ENCODE measurements around the gene AGAP9.
A peak's percentile ranks its signal among the peaks of the same experiment; 100 is the strongest.
"Not testable (repeated sequence)": the region's sequence is repeated elsewhere in the genome, so short reads cannot be mapped to it uniquely, and the experiment has no call there.

Gene AGAP9

DNA sequence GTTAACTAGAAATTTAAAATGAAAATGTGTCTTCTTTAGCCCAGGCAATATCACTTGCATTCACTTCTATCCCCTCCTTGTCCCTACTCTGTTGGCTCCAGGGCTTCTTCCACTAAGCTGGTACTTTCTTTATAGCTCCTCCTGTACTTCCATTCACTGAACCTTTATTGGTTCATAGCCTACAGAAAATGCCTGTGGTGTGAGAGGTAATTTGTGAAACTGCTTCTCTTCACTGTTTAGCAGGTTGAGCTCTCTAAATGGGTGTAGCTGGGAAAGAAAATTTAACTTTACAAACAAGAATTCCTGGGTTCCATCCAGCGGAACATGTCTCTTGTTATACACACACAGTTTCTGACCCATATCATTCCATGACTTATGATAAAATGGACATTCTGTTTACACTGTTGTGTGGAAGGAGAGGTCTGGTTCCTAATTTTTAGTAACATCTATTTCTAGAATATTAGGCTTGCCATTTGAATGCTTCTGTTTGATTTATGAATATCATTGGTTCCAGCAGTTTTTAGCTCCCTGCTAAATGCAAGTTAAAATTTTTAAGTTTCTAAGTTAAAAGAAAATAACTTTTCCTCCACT is 36.4 kb upstream of the AGAP9 start:
- not testable (repeated sequence) for H3K9ac ChIP-seq (ENCODE audit: low read length); H3K4me3 ChIP-seq (ENCODE audit: low read length); H3F3A ChIP-seq (ENCODE audit: insufficient read depth, low read length); H2AFZ ChIP-seq (ENCODE audit: low read length); H3K36me3 ChIP-seq (replicated peaks; ENCODE audit: insufficient read depth, low read length); H4K20me1 ChIP-seq (ENCODE audit: insufficient read depth, low read length); H3K9me3 ChIP-seq (replicated peaks; ENCODE audit: insufficient read depth, low read length); DNase-seq; H3K9me2 ChIP-seq (replicated peaks; ENCODE audit: insufficient read depth, low read length); H3K4me1 ChIP-seq (ENCODE audit: low read length); H3K79me2 ChIP-seq (ENCODE audit: low read length); H3K27ac ChIP-seq (ENCODE audit: low read length); H3K27me3 ChIP-seq (replicated peaks; ENCODE audit: insufficient read depth, low read length); H3K4me2 ChIP-seq (ENCODE audit: low read depth, low read length)

GRCh38 chr10:47558109-47558508 is 34.7 kb upstream of the AGAP9 start:
- H3K9me3 ChIP-seq (replicated peaks; ENCODE audit: insufficient read depth, low read length); H3K4me3 ChIP-seq (ENCODE audit: low read length); H3K4me1 ChIP-seq (ENCODE audit: low read length); H3K36me3 ChIP-seq (replicated peaks; ENCODE audit: insufficient read depth, low read length); H3K9me2 ChIP-seq (replicated peaks; ENCODE audit: insufficient read depth, low read length); H3K4me2 ChIP-seq (ENCODE audit: low read depth, low read length); H4K20me1 ChIP-seq (ENCODE audit: insufficient read depth, low read length); H3K9ac ChIP-seq (ENCODE audit: low read length); H2AFZ ChIP-seq (ENCODE audit: low read length); H3F3A ChIP-seq (ENCODE audit: insufficient read depth, low read length); H3K27me3 ChIP-seq (replicated peaks; ENCODE audit: insufficient read depth, low read length); H3K79me2 ChIP-seq (ENCODE audit: low read length); DNase-seq; H3K27ac ChIP-seq (ENCODE audit: low read length): not testable (repeated sequence)

- not testable (repeated sequence) for H3K4me2 ChIP-seq (ENCODE audit: low read depth, low read length); DNase-seq; H3F3A ChIP-seq (ENCODE audit: insufficient read depth, low read length)
Observed at GRCh38 chr10:47557616-47558015, 34.2 kb upstream of the AGAP9 start.

GRCh38 chr10:47555334-47555733 is 31.9 kb upstream of the AGAP9 start:
- H3K4me3 ChIP-seq (ENCODE audit: low read length); H3K27me3 ChIP-seq (replicated peaks; ENCODE audit: insufficient read depth, low read length); H3K9me2 ChIP-seq (replicated peaks; ENCODE audit: insufficient read depth, low read length); H3K9me3 ChIP-seq (replicated peaks; ENCODE audit: insufficient read depth, low read length); H3K4me1 ChIP-seq (ENCODE audit: low read length); H3K9ac ChIP-seq (ENCODE audit: low read length); H3F3A ChIP-seq (ENCODE audit: insufficient read depth, low read length); H2AFZ ChIP-seq (ENCODE audit: low read length); H4K20me1 ChIP-seq (ENCODE audit: insufficient read depth, low read length); H3K27ac ChIP-seq (ENCODE audit: low read length); H3K36me3 ChIP-seq (replicated peaks; ENCODE audit: insufficient read depth, low read length); DNase-seq; H3K79me2 ChIP-seq (ENCODE audit: low read length); H3K4me2 ChIP-seq (ENCODE audit: low read depth, low read length): not testable (repeated sequence)

More at GRCh38 chr10:47557616-47558015, 34.2 kb upstream of the AGAP9 start:
- H3K9me3 ChIP-seq (replicated peaks; ENCODE audit: insufficient read depth, low read length); H3K27ac ChIP-seq (ENCODE audit: low read length); H3K4me3 ChIP-seq (ENCODE audit: low read length); H3K27me3 ChIP-seq (replicated peaks; ENCODE audit: insufficient read depth, low read length); H3K9me2 ChIP-seq (replicated peaks; ENCODE audit: insufficient read depth, low read length); H4K20me1 ChIP-seq (ENCODE audit: insufficient read depth, low read length); H3K9ac ChIP-seq (ENCODE audit: low read length); H3K36me3 ChIP-seq (replicated peaks; ENCODE audit: insufficient read depth, low read length); H3K79me2 ChIP-seq (ENCODE audit: low read length); H2AFZ ChIP-seq (ENCODE audit: low read length); H3K4me1 ChIP-seq (ENCODE audit: low read length): not testable (repeated sequence)

DNA sequence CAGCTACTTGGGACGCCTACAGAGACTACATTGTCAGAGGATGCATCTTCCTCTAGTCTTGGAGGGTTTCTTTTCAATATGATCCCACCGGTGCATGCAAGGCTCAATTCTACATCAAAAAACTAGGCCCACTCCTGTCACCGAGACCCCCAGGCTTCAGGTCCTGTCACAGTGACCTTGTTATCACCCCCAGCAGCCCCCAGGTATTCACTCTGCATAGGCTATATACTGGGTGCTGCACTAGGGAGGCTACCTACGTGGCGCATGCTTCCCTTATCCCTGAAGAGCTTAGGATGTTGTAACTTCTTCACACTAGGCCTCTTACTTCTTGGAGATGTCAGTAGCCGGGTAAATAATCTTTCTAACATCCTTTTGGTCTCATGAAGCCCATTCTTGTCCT is 31.1 kb upstream of the AGAP9 start:
- not testable (repeated sequence) for H3K36me3 ChIP-seq (replicated peaks; ENCODE audit: insufficient read depth, low read length); H3K9me3 ChIP-seq (replicated peaks; ENCODE audit: insufficient read depth, low read length); H3K4me1 ChIP-seq (ENCODE audit: low read length); H4K20me1 ChIP-seq (ENCODE audit: insufficient read depth, low read length); H3K4me2 ChIP-seq (ENCODE audit: low read depth, low read length); H3K27ac ChIP-seq (ENCODE audit: low read length); H3K27me3 ChIP-seq (replicated peaks; ENCODE audit: insufficient read depth, low read length); H3K79me2 ChIP-seq (ENCODE audit: low read length); H3F3A ChIP-seq (ENCODE audit: insufficient read depth, low read length); H3K9me2 ChIP-seq (replicated peaks; ENCODE audit: insufficient read depth, low read length); H3K9ac ChIP-seq (ENCODE audit: low read length); DNase-seq; H3K4me3 ChIP-seq (ENCODE audit: low read length); H2AFZ ChIP-seq (ENCODE audit: low read length)

- H3K36me3 ChIP-seq (replicated peaks; ENCODE audit: insufficient read depth, low read length); H4K20me1 ChIP-seq (ENCODE audit: insufficient read depth, low read length); H3K9me2 ChIP-seq (replicated peaks; ENCODE audit: insufficient read depth, low read length); H3K9me3 ChIP-seq (replicated peaks; ENCODE audit: insufficient read depth, low read length); H3F3A ChIP-seq (ENCODE audit: insufficient read depth, low read length); H3K27me3 ChIP-seq (replicated peaks; ENCODE audit: insufficient read depth, low read length); H3K4me2 ChIP-seq (ENCODE audit: low read depth, low read length); H3K9ac ChIP-seq (ENCODE audit: low read length); H3K79me2 ChIP-seq (ENCODE audit: low read length); H3K27ac ChIP-seq (ENCODE audit: low read length); H3K4me1 ChIP-seq (ENCODE audit: low read length): not testable (repeated sequence)
- peak; percentile 8 for DNase-seq
- Histone ChIP-seq H3K4me3 (ENCODE audit: low read length) (peak overlapping the region; percentile 64), H2AFZ (ENCODE audit: low read length) (peak overlapping the region; percentile 81; the same call in 1 of the 2 replicates)
Observed at GRCh38 chr10:47553860-47554247, 30.4 kb upstream of the AGAP9 start.

- H4K20me1 ChIP-seq (ENCODE audit: insufficient read depth, low read length); H3K9me3 ChIP-seq (replicated peaks; ENCODE audit: insufficient read depth, low read length); H3K27me3 ChIP-seq (replicated peaks; ENCODE audit: insufficient read depth, low read length); H3F3A ChIP-seq (ENCODE audit: insufficient read depth, low read length); H3K4me1 ChIP-seq (ENCODE audit: low read length); H3K9me2 ChIP-seq (replicated peaks; ENCODE audit: insufficient read depth, low read length); H3K79me2 ChIP-seq (ENCODE audit: low read length); H3K36me3 ChIP-seq (replicated peaks; ENCODE audit: insufficient read depth, low read length): not testable (repeated sequence)
- Histone ChIP-seq H3K4me3 (ENCODE audit: low read length) (peak overlapping the region; percentile 64), H3K9ac (ENCODE audit: low read length) (peak overlapping the region; percentile 74), H3K27ac (ENCODE audit: low read length) (peak overlapping the region; percentile 38; the same call in 1 of the 2 replicates), H2AFZ (ENCODE audit: low read length) (peak overlapping the region; percentile 81), H3K4me2 (ENCODE audit: low read depth, low read length) (peak overlapping the region; percentile 62; the same call in 1 of the 2 replicates)
- DNase-seq, result peak; percentile 91
Observed at GRCh38 chr10:47553214-47553859, 29.9 kb upstream of the AGAP9 start.

DNA sequence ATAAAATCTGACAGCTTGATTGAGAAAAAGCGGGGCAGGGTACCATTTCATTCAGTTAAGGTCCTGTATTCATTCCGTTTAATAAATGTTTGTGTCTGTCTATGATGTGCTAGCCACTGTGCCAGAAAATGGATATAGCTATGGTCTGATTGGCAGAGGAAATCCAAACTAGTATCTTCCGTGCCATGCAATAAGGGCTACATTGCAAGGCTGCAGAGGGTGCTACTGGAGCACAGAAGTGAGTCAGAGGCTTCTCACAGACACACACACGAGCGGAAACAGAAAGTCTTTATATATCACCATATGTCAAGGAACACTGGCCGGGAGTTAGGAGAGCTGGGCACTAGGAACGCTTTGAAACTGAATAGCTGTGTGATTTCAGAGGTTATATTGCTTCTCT is 29.3 kb upstream of the AGAP9 start:
- not testable (repeated sequence) for H3K36me3 ChIP-seq (replicated peaks; ENCODE audit: insufficient read depth, low read length); H4K20me1 ChIP-seq (ENCODE audit: insufficient read depth, low read length); H3K27me3 ChIP-seq (replicated peaks; ENCODE audit: insufficient read depth, low read length); H3K9me3 ChIP-seq (replicated peaks; ENCODE audit: insufficient read depth, low read length); H3F3A ChIP-seq (ENCODE audit: insufficient read depth, low read length); H3K79me2 ChIP-seq (ENCODE audit: low read length); H3K4me1 ChIP-seq (ENCODE audit: low read length); H3K9me2 ChIP-seq (replicated peaks; ENCODE audit: insufficient read depth, low read length)
- H3K27ac ChIP-seq (ENCODE audit: low read length), result peak overlapping the region; percentile 38; the same call in 1 of the 2 replicates
- peak overlapping the region; percentile 62 for H3K4me2 ChIP-seq (ENCODE audit: low read depth, low read length)
- H3K9ac ChIP-seq (ENCODE audit: low read length), result peak overlapping the region; percentile 74; the same call in 1 of the 2 replicates
- H3K4me3 ChIP-seq (ENCODE audit: low read length), result peak overlapping the region; percentile 64
- H2AFZ ChIP-seq (ENCODE audit: low read length), result peak overlapping the region; percentile 59
- DNase-seq, result peak; percentile 58

Measured in MM.1S (cell line).